H7 (cell line): ENCODE results near the gene ARHGEF2. TPM values are rescaled to one million over a fixed set of nuclear protein-coding genes. Genes with fewer than 3 reads are reported as not detected.

Experiments
- DNase-seq: peaks from one replicate; pipeline ENCODE4 v3.0.0; 2012
- H3K27me3 ChIP-seq: 2 replicates; pipeline ENCODE4 v1.6.0; 2011; ENCODE audit warnings: mild to moderate bottlenecking, low read length; ENCODE audit not compliant: control insufficient read depth, insufficient read depth
- H3K36me3 ChIP-seq: replicated peaks from 2 replicates; pipeline ENCODE4 v1.5.1; 2011; ENCODE audit warnings: low read length; ENCODE audit not compliant: control insufficient read depth, insufficient read depth
- H3K4me3 ChIP-seq: 2 replicates; pipeline ENCODE4 v1.5.1; 2011; ENCODE audit warnings: low read depth, mild to moderate bottlenecking, control low read depth, low read length, moderate library complexity; ENCODE audit not compliant: insufficient read depth
- total RNA-seq: library from RNA; depleted of rRNA; stranded (reverse); fragments of >200 nt; shearing (Covaris generic); gene quantifications from 2 replicates; pipeline ENCODE4 v1.2.3, GENCODE V29; 2014; rRNA removed

Gene ARHGEF2
- total RNA-seq, result 97.1 and 104 TPM in 2 replicates

GRCh38 chr1:155978325-155978972, at the start of gene ARHGEF2:
Gene ARHGEF2 (minus strand): TSS chr1:155978547. CDS start chr1:155978427, 120 bp downstream.
- Histone ChIP-seq H3K4me3 (peak within 1 kb of the TSS; percentile 99), H3K36me3 (no peaks in the 10 kb centered on the region; the same call in none of the 2 replicates), H3K27me3 (no peaks in the 10 kb centered on the region)
- peak; percentile 95 for DNase-seq

GRCh38 chr1:156026588-156026987, 48.2 kb upstream of the ARHGEF2 start:
- no peak for DNase-seq
- Histone ChIP-seq H3K27me3 (no peaks in the 10 kb centered on the region; the same call in 1 of the 2 replicates), H3K4me3 (no peak overlapping the region), H3K36me3 (no peaks in the 10 kb centered on the region)

GRCh38 chr1:156025876-156026275, 47.5 kb upstream of the ARHGEF2 start:
- Histone ChIP-seq H3K4me3 (no peak overlapping the region), H3K27me3 (no peaks in the 10 kb centered on the region; the same call in 1 of the 2 replicates)
- peak; percentile 90 for DNase-seq

GRCh38 chr1:156024801-156025200, 46.5 kb upstream of the ARHGEF2 start:
- Histone ChIP-seq H3K4me3 (no peak overlapping the region), H3K27me3 (no peaks in the 10 kb centered on the region; the same call in 1 of the 2 replicates), H3K36me3 (no peaks in the 10 kb centered on the region; the same call in 1 of the 2 replicates)
- no peak for DNase-seq

More at GRCh38 chr1:156025876-156026275, 47.5 kb upstream of the ARHGEF2 start:
- H3K36me3 ChIP-seq, result no peaks in the 10 kb centered on the region

- Histone ChIP-seq H3K36me3 (peaks cover 8% of the 10 kb centered on the region), H3K27me3 (no peaks in the 10 kb centered on the region; the same call in 1 of the 2 replicates), H3K4me3 (no peak overlapping the region)
- DNase-seq, result no peak
Observed at GRCh38 chr1:156021954-156022353, 43.6 kb upstream of the ARHGEF2 start.

- no peak for DNase-seq
- H3K27me3 ChIP-seq, result no peaks in the 10 kb centered on the region; the same call in 1 of the 2 replicates
- H3K4me3 ChIP-seq, result no peak overlapping the region
- peaks cover 9% of the 10 kb centered on the region for H3K36me3 ChIP-seq
Observed at GRCh38 chr1:156021093-156021428, 42.7 kb upstream of the ARHGEF2 start.

GRCh38 chr1:156020293-156021092, 42.1 kb upstream of the ARHGEF2 start, which contains the start of gene SSR2:
Gene SSR2 (minus strand): TSS chr1:156020951. CDS start chr1:156020167, 784 bp downstream.
- H3K36me3 ChIP-seq, result peaks cover 10% of the 10 kb centered on the region
- H3K4me3 ChIP-seq, result peak within 1 kb of the TSS; percentile 61
- DNase-seq, result peak; percentile 93
- H3K27me3 ChIP-seq, result no peaks in the 10 kb centered on the region; the same call in 1 of the 2 replicates

GRCh38 chr1:156019946-156020292, 41.6 kb upstream of the ARHGEF2 start:
- Histone ChIP-seq H3K36me3 (peaks cover 10% of the 10 kb centered on the region), H3K27me3 (no peaks in the 10 kb centered on the region; the same call in 1 of the 2 replicates), H3K4me3 (peak overlapping the region; percentile 61)
- no peak for DNase-seq

GRCh38 chr1:156014829-156015228, 36.5 kb upstream of the ARHGEF2 start:
- peak; percentile 45 for DNase-seq
- Histone ChIP-seq H3K36me3 (peaks cover 26% of the 10 kb centered on the region), H3K27me3 (no peaks in the 10 kb centered on the region), H3K4me3 (no peak overlapping the region)

GRCh38 chr1:156012051-156012817, 33.9 kb upstream of the ARHGEF2 start:
- Histone ChIP-seq H3K4me3 (no peak overlapping the region), H3K27me3 (no peaks in the 10 kb centered on the region), H3K36me3 (peaks cover 21% of the 10 kb centered on the region)
- no peak for DNase-seq

- no peak for DNase-seq
- H3K4me3 ChIP-seq, result no peak overlapping the region
- peaks cover 19% of the 10 kb centered on the region for H3K36me3 ChIP-seq
- no peaks in the 10 kb centered on the region for H3K27me3 ChIP-seq
Observed at GRCh38 chr1:156009404-156009803, 31.1 kb upstream of the ARHGEF2 start.

GRCh38 chr1:156006666-156007376, 28.5 kb upstream of the ARHGEF2 start:
- Histone ChIP-seq H3K36me3 (peaks cover 13% of the 10 kb centered on the region), H3K27me3 (no peaks in the 10 kb centered on the region), H3K4me3 (no peak overlapping the region)
- DNase-seq, result no peak

- peaks cover 4% of the 10 kb centered on the region for H3K36me3 ChIP-seq
- no peaks in the 10 kb centered on the region for H3K27me3 ChIP-seq
- no peak for DNase-seq
- no peak overlapping the region for H3K4me3 ChIP-seq
Observed at GRCh38 chr1:156004843-156005584, 26.7 kb upstream of the ARHGEF2 start.
